GM23338 (cell line): ENCODE results near the gene EYS. TPM values are rescaled to one million over a fixed set of nuclear protein-coding genes. Genes with fewer than 3 reads are reported as not detected.

Experiments used
- ATAC-seq: fragments of 200-7000 bp; cut with Tn5 transposase; 3 replicates; pipeline ENCODE4 v1.9.1; 2020
- DNase-seq: peaks from one replicate; pipeline ENCODE4 v3.0.0-alpha.2; 2015; ENCODE audit warnings: low spot score
- H2AFZ ChIP-seq: fragments of 200-600 bp; sonication (generic); 2 replicates; pipeline ENCODE4 v1.8.0; 2016; ENCODE audit warnings: antibody characterized with exemption, mild to moderate bottlenecking, moderate library complexity
- H3F3A ChIP-seq: fragments of 200-600 bp; sonication (generic); replicated peaks from 2 replicates; pipeline ENCODE4 v1.8.0; 2017; ENCODE audit warnings: antibody characterized with exemption, mixed run types, low read depth
- H3K27ac ChIP-seq: fragments of 200-600 bp; sonication (generic); 2 replicates; pipeline ENCODE4 v1.6.1; 2016; ENCODE audit warnings: low read depth
- H3K27me3 ChIP-seq: fragments of 200-600 bp; sonication (generic); 2 replicates; pipeline ENCODE4 v1.8.0; 2016; ENCODE audit warnings: mild to moderate bottlenecking, mixed run types, moderate library complexity; ENCODE audit not compliant: insufficient read depth
- H3K36me3 ChIP-seq: fragments of 200-600 bp; sonication (generic); 2 replicates; pipeline ENCODE4 v1.8.0; 2016; ENCODE audit warnings: mild to moderate bottlenecking; ENCODE audit not compliant: insufficient read depth
- H3K4me1 ChIP-seq: fragments of 200-600 bp; sonication (generic); 2 replicates; pipeline ENCODE4 v1.8.0; 2016; ENCODE audit warnings: mild to moderate bottlenecking, moderate library complexity; ENCODE audit not compliant: insufficient read depth
- H3K4me2 ChIP-seq: fragments of 200-600 bp; sonication (generic); 2 replicates; pipeline ENCODE4 v1.7.1; 2017; ENCODE audit warnings: mixed run types
- H3K4me3 ChIP-seq: fragments of 200-600 bp; sonication (generic); 2 replicates; pipeline ENCODE4 v1.6.1; 2016; ENCODE audit warnings: mixed run types
- H3K79me2 ChIP-seq: fragments of 200-600 bp; sonication (generic); replicated peaks from 2 replicates; pipeline ENCODE4 v1.8.0; 2017; ENCODE audit warnings: mild to moderate bottlenecking; ENCODE audit not compliant: insufficient read depth
- H3K9me2 ChIP-seq: fragments of 200-600 bp; sonication (generic); 2 replicates; pipeline ENCODE4 v1.8.0; 2017; ENCODE audit not compliant: insufficient read depth
- H4K20me1 ChIP-seq: fragments of 200-600 bp; sonication (generic); replicated peaks from 2 replicates; pipeline ENCODE4 v1.8.0; 2017; ENCODE audit warnings: mild to moderate bottlenecking; ENCODE audit not compliant: insufficient read depth
- H3K27ac Mint-ChIP-seq: 2 replicates; pipeline ENCODE4 v1.8.0; 2020; ENCODE audit warnings: inconsistent platforms, mild to moderate bottlenecking, moderate library complexity, mixed read lengths
- H3K27me3 Mint-ChIP-seq: 3 replicates; pipeline ENCODE4 v1.8.0; 2022; ENCODE audit warnings: low read depth, mild to moderate bottlenecking, moderate library complexity, mixed read lengths, inconsistent platforms; ENCODE audit not compliant: insufficient read depth, poor library complexity
- H3K36me3 Mint-ChIP-seq: 3 replicates; pipeline ENCODE4 v1.8.0; 2021; ENCODE audit warnings: low read depth, mild to moderate bottlenecking, inconsistent platforms, moderate library complexity, mixed read lengths
- H3K4me1 Mint-ChIP-seq: 3 replicates; pipeline ENCODE4 v1.8.0; 2020; ENCODE audit warnings: mild to moderate bottlenecking, inconsistent platforms, mixed read lengths
- H3K4me3 Mint-ChIP-seq: 3 replicates; pipeline ENCODE4 v1.8.0; 2021; ENCODE audit warnings: moderate library complexity, mild to moderate bottlenecking, inconsistent platforms, mixed read lengths
- H3K9me3 Mint-ChIP-seq: 3 replicates; pipeline ENCODE4 v1.8.0; 2020; ENCODE audit warnings: moderate library complexity, mild to moderate bottlenecking, inconsistent platforms, mixed read lengths
- CREB1 ChIP-seq: fragments of 250-450 bp; sonication (Bioruptor Pico); IDR thresholded peaks from 2 replicates; pipeline ENCODE4 v1.5.0; 2020; ENCODE audit warnings: low read depth, mild to moderate bottlenecking, moderate library complexity
- CTCF ChIP-seq, 2 experiments: fragments of 200-600 bp in 1 of 2; sonication (generic) in 1 of 2; conservative IDR thresholded peaks; 2 replicates each; pipeline versions ENCODE4 v1.5.1 to v1.6.1; 2016 to 2017; ENCODE audit warnings: antibody characterized with exemption in 2 of 2, low read depth in 2 of 2, mild to moderate bottlenecking in 2 of 2, moderate library complexity in 1 of 2
- ETS1 ChIP-seq: IDR thresholded peaks from 2 replicates; pipeline ENCODE4 v1.6.1; 2016; ENCODE audit warnings: antibody characterized with exemption
- EZH2 ChIP-seq: fragments of 200-600 bp; sonication (generic); IDR thresholded peaks from one replicate; pipeline ENCODE4 v1.8.0; 2017; ENCODE audit warnings: antibody characterized with exemption, mild to moderate bottlenecking, low read depth; ENCODE audit not compliant: unreplicated experiment
- JUNB ChIP-seq: IDR thresholded peaks from one replicate; pipeline ENCODE4 v1.6.1; 2016; ENCODE audit warnings: antibody characterized with exemption; ENCODE audit not compliant: unreplicated experiment
- NANOG ChIP-seq: IDR thresholded peaks from 2 replicates; pipeline ENCODE4 v1.6.1; 2016; ENCODE audit warnings: antibody characterized with exemption, borderline replicate concordance
- POLR2AphosphoS5 ChIP-seq: IDR thresholded peaks from 2 replicates; pipeline ENCODE4 v1.6.1; 2016; ENCODE audit warnings: antibody characterized with exemption, low read depth
- REST ChIP-seq: IDR thresholded peaks from one replicate; pipeline ENCODE4 v1.6.1; 2018; ENCODE audit warnings: antibody characterized with exemption; ENCODE audit not compliant: unreplicated experiment
- STAT1 ChIP-seq: IDR thresholded peaks from one replicate; pipeline ENCODE4 v1.6.1; 2016; ENCODE audit warnings: antibody characterized with exemption; ENCODE audit not compliant: unreplicated experiment
- ZNF114 ChIP-seq: fragments of 250-450 bp; sonication (Bioruptor Pico); IDR thresholded peaks from 2 replicates; pipeline ENCODE4 v1.5.0; 2020; ENCODE audit warnings: mild to moderate bottlenecking, moderate library complexity
- ZNF331 ChIP-seq: fragments of 250-450 bp; sonication (Bioruptor Pico); IDR thresholded peaks from 2 replicates; pipeline ENCODE4 v1.5.0; 2020; ENCODE audit warnings: low read depth, mild to moderate bottlenecking, moderate library complexity
- polyA plus RNA-seq: library from polyadenylated mRNA; unstranded; fragments of >200 nt; fragmentation: Nextera tagmentation; extraction: Ambion mirVana; gene quantifications from 2 replicates; pipeline ENCODE4 v1.2.1, GENCODE V29; 2016
- total RNA-seq: library from RNA; depleted of rRNA; stranded (reverse); fragments of >200 nt; shearing (Covaris generic); gene quantifications from 2 replicates; pipeline ENCODE4 v1.2.3, GENCODE V29; 2014

EYS gene
- total and polyA plus RNA-seq, 2 experiments from 2014 or later: 0.38 to 0.52 TPM

GRCh38 chr6:65135567-65135966, 571.5 kb downstream of the EYS start (continued):
- no peak for TF ChIP-seq REST
- TF ChIP-seq ZNF114 (CRISPR knock-in tag): no peak
- no peak for TF ChIP-seq CTCF (conservative IDR thresholded peaks at IDR 0.05; ENCODE audit: low read depth in 2 of 2)
- no peak for TF ChIP-seq POLR2AphosphoS5
- no peak for TF ChIP-seq JUNB
- TF ChIP-seq NANOG: no peak
- TF ChIP-seq ZNF331 (CRISPR knock-in tag): no peak
- no peak for TF ChIP-seq ETS1
- TF ChIP-seq EZH2: no peak
- no peak for TF ChIP-seq CREB1 (CRISPR knock-in tag)
- TF ChIP-seq STAT1: no peak

- Mint-ChIP-seq H3K27ac (no peak overlapping the region), H3K4me1 (no peaks in the 10 kb centered on the region), H3K36me3 (no peaks in the 10 kb centered on the region), H3K4me3 (no peak overlapping the region), H3K27me3 (no peaks in the 10 kb centered on the region), H3K9me3 (peaks cover 3% of the 10 kb centered on the region; the same call in 1 of the 3 replicates)
- Histone ChIP-seq H3K36me3 (no peaks in the 10 kb centered on the region), H3K79me2 (no peaks in the 10 kb centered on the region), H3F3A (no peaks in the 10 kb centered on the region), H3K4me2 (no peak overlapping the region), H3K9me2 (no peaks in the 10 kb centered on the region), H3K27ac (no peak overlapping the region), H3K4me1 (no peaks in the 10 kb centered on the region), H2AFZ (0 out of 2 replicates have a peak overlapping the region, but pooled peaks have one; percentile 21), H3K27me3 (no peaks in the 10 kb centered on the region), H4K20me1 (no peaks in the 10 kb centered on the region), H3K4me3 (no peak overlapping the region)
- ATAC-seq: peak; percentile 38; the same call in 2 of the 3 replicates
- no peak for DNase-seq
- TF ChIP-seq CTCF (conservative IDR thresholded peaks at IDR 0.05; ENCODE audit: low read depth in 2 of 2): no peak
Observed at GRCh38 chr6:65126667-65127066, 580.4 kb downstream of the EYS start.
